CD4-positive, alpha-beta memory T cell (primary cell): ENCODE measurements around the gene TMEM44. TPM values are rescaled to one million over a fixed set of nuclear protein-coding genes. Genes with fewer than 3 reads are reported as not detected.
A peak's percentile ranks its signal among the peaks of the same experiment; 100 is the strongest.

Experiments used
- CTCF ChIA-PET: fragments of 350-600 bp; sonication (Branson Sonifier 250); formaldehyde crosslinking; loops from one replicate; lab custom pipeline; 2021; ENCODE audit warnings: inconsistent platforms; ENCODE audit not compliant: partially characterized antibody; lab: Charles Lee
- POLR2A ChIA-PET: fragments of 350-600 bp; sonication (Branson Sonifier 250); formaldehyde crosslinking; loops from one replicate; lab custom pipeline; 2021; ENCODE audit not compliant: partially characterized antibody; lab: Charles Lee
- DNase-seq, 5 donors: peaks; one replicate each; pipeline versions ENCODE4 v3.0.0 to v3.0.0-alpha.2; 2020 to 2022; ENCODE audit warnings: mixed read lengths in 1 of 5
- H3K27ac ChIP-seq: one replicate; pipeline ENCODE4 v1.7.0; 2013; ENCODE audit warnings: low read depth, low read length
- H3K27me3 ChIP-seq: 2 replicates; pipeline ENCODE4 v1.7.0; 2013; ENCODE audit warnings: mild to moderate bottlenecking, low read length, moderate library complexity; ENCODE audit not compliant: insufficient read depth
- H3K36me3 ChIP-seq: 2 replicates; pipeline ENCODE4 v1.7.0; 2013; ENCODE audit warnings: mild to moderate bottlenecking, low read length, moderate library complexity; ENCODE audit not compliant: insufficient read depth
- H3K4me1 ChIP-seq: 2 replicates; pipeline ENCODE4 v1.7.0; 2013; ENCODE audit warnings: mild to moderate bottlenecking, low read length, moderate library complexity; ENCODE audit not compliant: insufficient read depth
- H3K4me3 ChIP-seq, 2 donors: one replicate each; pipeline ENCODE4 v1.7.0; 2013; ENCODE audit warnings: low read length in 2 of 2, mild to moderate bottlenecking in 1 of 2
- H3K9me3 ChIP-seq, 2 donors: one replicate each; pipeline ENCODE4 v1.7.0; 2013; ENCODE audit warnings: low read length in 2 of 2, control low read depth in 1 of 2; ENCODE audit not compliant: control insufficient read depth in 1 of 2
- H3K27ac Mint-ChIP-seq, 7 donors: one replicate each; pipeline ENCODE4 v1.8.0; 2020 to 2021; ENCODE audit warnings: mixed read lengths in 7 of 7, mild to moderate bottlenecking in 6 of 7, inconsistent platforms in 3 of 7, moderate library complexity in 3 of 7
- H3K27me3 Mint-ChIP-seq, 2 donors: one replicate each; pipeline ENCODE4 v1.8.0; 2020 to 2021; ENCODE audit warnings: mixed read lengths in 2 of 2
- H3K36me3 Mint-ChIP-seq, 2 donors: one replicate each; pipeline ENCODE4 v1.8.0; 2020 to 2021; ENCODE audit warnings: mixed read lengths in 2 of 2, inconsistent platforms in 1 of 2, mild to moderate bottlenecking in 1 of 2
- H3K4me1 Mint-ChIP-seq, 4 donors: one replicate each; pipeline ENCODE4 v1.8.0; 2020 to 2021; ENCODE audit warnings: mixed read lengths in 4 of 4, mild to moderate bottlenecking in 1 of 4
- H3K4me3 Mint-ChIP-seq, 8 donors: one replicate each; pipeline ENCODE4 v1.8.0; 2020 to 2021; ENCODE audit warnings: mixed read lengths in 8 of 8, mild to moderate bottlenecking in 7 of 8, moderate library complexity in 6 of 8, inconsistent platforms in 3 of 8
- H3K9me3 Mint-ChIP-seq, 8 donors: one replicate each; pipeline ENCODE4 v1.8.0; 2020 to 2021; ENCODE audit warnings: mixed read lengths in 8 of 8, mild to moderate bottlenecking in 5 of 8, inconsistent platforms in 3 of 8, moderate library complexity in 1 of 8
- intact Hi-C: fragments of 100-400 bp; cut with micrococcal nuclease; formaldehyde crosslinking; loops from one replicate; pipeline ENCODE4 v1.15.1; 2023
- polyA plus RNA-seq, 2 donors: library from polyadenylated mRNA; unstranded; fragments of 300-500 nt; fragmentation: Illumina TruSeq; gene quantifications; one replicate each; pipeline ENCODE4 v1.2.3, GENCODE V29; 2021
- total RNA-seq, 2 experiments: library from RNA; stranded (reverse); gene quantifications; one replicate each; pipeline ENCODE4 v1.2.3, GENCODE V29; 2021

TMEM44 gene
- total and polyA plus RNA-seq, 4 experiments from 2014 or later: 1.3 to 2.1 (median 1.9) TPM; not detected in 1

- no peak overlapping the region for H3K27ac ChIP-seq
Measured at GRCh38 chr3:194584866-194585265, 48.4 kb downstream of the TMEM44 start.

GRCh38 chr3:194584320-194584776 lies 48.9 kb downstream of the TMEM44 start:
- H3K27me3 ChIP-seq: no peaks in the 10 kb centered on the region
- intact Hi-C loops: no loop called here
- Mint-ChIP-seq H3K36me3 (peaks cover 11 to 12% of the 10 kb centered on the region in 2 donors), H3K4me1 (peaks cover 7 to 21% (median 13%) of the 10 kb centered on the region in 4 donors), H3K27ac (peak overlapping the region; percentile 92 to 99 (median 97)), H3K27me3 (no peaks in the 10 kb centered on the region), H3K4me3 (peak overlapping the region; percentile 93 to 97 (median 94)), H3K9me3 (peaks cover 0 to 9% (median 4%) of the 10 kb centered on the region in 8 donors)
- POLR2A ChIA-PET: interaction anchor here (0.8 to 1.8 kb wide), 15 partner anchors 8 to 686 kb away, joined by 3 to 15 read pairs (median 5); partner anchors contain the start of genes ATP13A3, LSG1 and XXYLT1
- no peaks in the 10 kb centered on the region for H3K36me3 ChIP-seq
- peaks cover 16% of the 10 kb centered on the region for H3K4me1 ChIP-seq
- no peaks in the 10 kb centered on the region for H3K9me3 ChIP-seq
- CTCF ChIA-PET: interaction anchor here (1.5 to 6.9 kb wide), 2 partner anchors 10 to 241 kb away, joined by 3 to 42 read pairs; no protein-coding TSS in a partner anchor
- peak overlapping the region; percentile 83 for H3K27ac ChIP-seq
- peak overlapping the region; percentile 71 to 76 for H3K4me3 ChIP-seq
- DNase-seq: peak in 1 of 5 donors; percentile 1

More at GRCh38 chr3:194584866-194585265, 48.4 kb downstream of the TMEM44 start:
- CTCF ChIA-PET: interaction anchor here (1.5 to 6.9 kb wide), 2 partner anchors 10 to 242 kb away, joined by 3 to 42 read pairs; no protein-coding TSS in a partner anchor
- Histone ChIP-seq H3K4me1 (peaks cover 16% of the 10 kb centered on the region), H3K27me3 (no peaks in the 10 kb centered on the region), H3K36me3 (no peaks in the 10 kb centered on the region), H3K9me3 (no peaks in the 10 kb centered on the region), H3K4me3 (no peak overlapping the region)
- Mint-ChIP-seq H3K4me1 (peaks cover 7 to 21% (median 13%) of the 10 kb centered on the region in 4 donors), H3K36me3 (peaks cover 11 to 12% of the 10 kb centered on the region in 2 donors), H3K27ac (peak overlapping the region; percentile 18 to 99 (median 81)), H3K4me3 (peak overlapping the region; percentile 40 to 97 (median 68)), H3K27me3 (no peaks in the 10 kb centered on the region), H3K9me3 (peaks cover 0 to 9% (median 4%) of the 10 kb centered on the region in 8 donors)
- intact Hi-C loops: no loop called here
- POLR2A ChIA-PET: interaction anchor here (0.9 to 1.0 kb wide), 2 partner anchors 87 to 100 kb away, joined by 3 to 4 read pairs; no protein-coding TSS in a partner anchor
- no peak for DNase-seq

- Mint-ChIP-seq H3K36me3 (peaks cover 11 to 12% of the 10 kb centered on the region in 2 donors), H3K27me3 (peaks cover 0 to 1% of the 10 kb centered on the region in 2 donors), H3K27ac (peak overlapping the region in 3 of 7 donors; percentile 47 to 92 (median 57)), H3K4me1 (peaks cover 7 to 21% (median 13%) of the 10 kb centered on the region in 4 donors), H3K4me3 (peak overlapping the region; percentile 12 to 75 (median 57)), H3K9me3 (peaks cover 0 to 9% (median 4%) of the 10 kb centered on the region in 8 donors)
- Histone ChIP-seq H3K4me1 (peaks cover 16% of the 10 kb centered on the region), H3K27me3 (no peaks in the 10 kb centered on the region), H3K9me3 (no peaks in the 10 kb centered on the region), H3K36me3 (no peaks in the 10 kb centered on the region), H3K4me3 (no peak overlapping the region), H3K27ac (no peak overlapping the region)
- ChIA-PET POLR2A (interaction anchor here (1.4 to 1.8 kb wide), 3 partner anchors 12 to 101 kb away, joined by 3 to 15 read pairs (median 4); partner anchors contain the start of gene ATP13A3), CTCF (interaction anchor here (1.2 to 6.9 kb wide), 7 partner anchors 12 to 110 kb away, joined by 3 to 42 read pairs (median 4); no protein-coding TSS in a partner anchor)
- peak in 1 of 5 donors; percentile 0 for DNase-seq
- intact Hi-C loops: no loop called here
Measured at GRCh38 chr3:194582196-194582905, 50.9 kb downstream of the TMEM44 start.

- no peaks in the 10 kb centered on the region for H3K9me3 Mint-ChIP-seq
- H3K27me3 Mint-ChIP-seq: peaks cover 0 to 7% of the 10 kb centered on the region in 2 donors
- no peak overlapping the region for H3K27ac ChIP-seq
- no peaks in the 10 kb centered on the region for H3K36me3 ChIP-seq
- peaks cover 7% of the 10 kb centered on the region for H3K4me1 ChIP-seq
- no peak overlapping the region for H3K4me3 Mint-ChIP-seq
- intact Hi-C loops: no loop called here
- H3K36me3 Mint-ChIP-seq: peaks cover 0 to 5% of the 10 kb centered on the region in 2 donors
- ChIA-PET CTCF (interaction anchor here (2.9 to 13.4 kb wide), 3 partner anchors 10 to 106 kb away, joined by 8 to 133 read pairs (median 42); no protein-coding TSS in a partner anchor), POLR2A (no interaction called here)
- H3K27me3 ChIP-seq: no peaks in the 10 kb centered on the region
- no peaks in the 10 kb centered on the region for H3K9me3 ChIP-seq
- H3K4me1 Mint-ChIP-seq: peaks cover 0 to 4% (median 2%) of the 10 kb centered on the region in 4 donors
- DNase-seq: no peak
- no peak overlapping the region for H3K27ac Mint-ChIP-seq
- H3K4me3 ChIP-seq: no peak overlapping the region
Measured at GRCh38 chr3:194579091-194579606, 54.1 kb downstream of the TMEM44 start.

- no peak overlapping the region for H3K4me3 Mint-ChIP-seq
- Histone ChIP-seq H3K9me3 (no peaks in the 10 kb centered on the region), H3K27me3 (no peaks in the 10 kb centered on the region), H3K36me3 (no peaks in the 10 kb centered on the region), H3K4me3 (no peak overlapping the region), H3K27ac (no peak overlapping the region), H3K4me1 (peaks cover 2% of the 10 kb centered on the region)
- POLR2A ChIA-PET: no interaction called here
- DNase-seq: no peak
- H3K36me3 Mint-ChIP-seq: no peaks in the 10 kb centered on the region
- CTCF ChIA-PET: interaction anchor here (1.5 to 13.4 kb wide), 5 partner anchors 8 to 105 kb away, joined by 4 to 133 read pairs (median 5); no protein-coding TSS in a partner anchor
- H3K27me3 Mint-ChIP-seq: peaks cover 7 to 13% of the 10 kb centered on the region in 2 donors
- intact Hi-C loops: no loop called here
- H3K4me1 Mint-ChIP-seq: no peaks in the 10 kb centered on the region
- peak overlapping the region in 2 of 7 donors; percentile 38 to 70 for H3K27ac Mint-ChIP-seq
- H3K9me3 Mint-ChIP-seq: no peaks in the 10 kb centered on the region
Measured at GRCh38 chr3:194577986-194578905, 55.0 kb downstream of the TMEM44 start.

GRCh38 chr3:194575484-194576210 lies 57.6 kb downstream of the TMEM44 start:
- Histone ChIP-seq H3K27me3 (no peaks in the 10 kb centered on the region), H3K4me3 (no peak overlapping the region), H3K4me1 (no peaks in the 10 kb centered on the region), H3K27ac (no peak overlapping the region), H3K36me3 (no peaks in the 10 kb centered on the region), H3K9me3 (no peaks in the 10 kb centered on the region)
- no peak for DNase-seq
- H3K4me3 Mint-ChIP-seq: no peak overlapping the region
- peaks cover 16 to 30% of the 10 kb centered on the region in 2 donors for H3K27me3 Mint-ChIP-seq
- ChIA-PET CTCF (interaction anchor here (0.7 to 13.4 kb wide), 3 partner anchors 83 to 109 kb away, joined by 3 to 133 read pairs (median 15); no protein-coding TSS in a partner anchor), POLR2A (interaction anchor here (1.0 to 1.2 kb wide), 2 partner anchors 9 to 90 kb away, joined by 3 read pairs; no protein-coding TSS in a partner anchor)
- intact Hi-C loops: no loop called here
- no peak overlapping the region for H3K27ac Mint-ChIP-seq
- H3K9me3 Mint-ChIP-seq: no peaks in the 10 kb centered on the region
- H3K36me3 Mint-ChIP-seq: no peaks in the 10 kb centered on the region
- H3K4me1 Mint-ChIP-seq: no peaks in the 10 kb centered on the region
